Skeletal muscle tissue (tissue), 4 donors: ENCODE results near the gene AMBRA1. TPM values are rescaled to one million over a fixed set of nuclear protein-coding genes. Genes with fewer than 3 reads are reported as not detected.

ENCODE experiments used
- H3K27ac ChIP-seq: one replicate; pipeline ENCODE4 v1.7.0; 2013; ENCODE audit warnings: mild to moderate bottlenecking, low read depth, low read length, inconsistent platforms
- H3K27me3 ChIP-seq, 3 donors: one replicate each; pipeline ENCODE4 v1.7.0; 2013; ENCODE audit warnings: low read length in 3 of 3; ENCODE audit not compliant: control insufficient read depth in 3 of 3, insufficient read depth in 3 of 3
- H3K36me3 ChIP-seq, 3 donors: one replicate each; pipeline ENCODE4 v1.7.0; 2013; ENCODE audit warnings: low read length in 3 of 3; ENCODE audit not compliant: control insufficient read depth in 3 of 3, insufficient read depth in 3 of 3
- H3K4me1 ChIP-seq, 3 donors: one replicate each; pipeline ENCODE4 v1.7.0; 2013; ENCODE audit warnings: low read length in 3 of 3, mild to moderate bottlenecking in 3 of 3; ENCODE audit not compliant: control insufficient read depth in 3 of 3, insufficient read depth in 3 of 3
- H3K4me3 ChIP-seq, 3 donors: one replicate each; pipeline ENCODE4 v1.7.0; 2013; ENCODE audit warnings: low read length in 3 of 3
- H3K9ac ChIP-seq, 3 donors: one replicate each; pipeline ENCODE4 v1.7.0; 2013; ENCODE audit warnings: low read length in 3 of 3, mild to moderate bottlenecking in 3 of 3, moderate library complexity in 2 of 3, low read depth in 1 of 3
- H3K9me3 ChIP-seq, 3 donors: one replicate each; pipeline ENCODE4 v1.7.0; 2013; ENCODE audit warnings: low read length in 3 of 3; ENCODE audit not compliant: control insufficient read depth in 3 of 3
- total RNA-seq: library from RNA; depleted of rRNA; stranded (reverse); fragments of >200 nt; gene quantifications from one replicate; pipeline ENCODE4 v1.2.3, GENCODE V29; 2014
- donor health status: Osteomylitis.

AMBRA1 gene
- total RNA-seq, 1 donor from 2014 or later: 17.7 TPM

- Histone ChIP-seq H3K36me3 (peaks cover 15 to 31% (median 19%) of the 10 kb centered on the region in 3 donors), H3K27ac (no peak overlapping the region), H3K4me3 (no peak overlapping the region), H3K9ac (no peak overlapping the region), H3K27me3 (no peaks in the 10 kb centered on the region), H3K4me1 (peaks cover 0 to 4% (median 2%) of the 10 kb centered on the region in 3 donors), H3K9me3 (no peaks in the 10 kb centered on the region)
Observed at GRCh38 chr11:46435679-46436078, 158.1 kb downstream of the AMBRA1 start.

- Histone ChIP-seq H3K9ac (no peak overlapping the region), H3K27me3 (no peaks in the 10 kb centered on the region), H3K36me3 (peaks cover 19 to 39% (median 20%) of the 10 kb centered on the region in 3 donors), H3K4me3 (no peak overlapping the region), H3K27ac (no peak overlapping the region), H3K9me3 (no peaks in the 10 kb centered on the region), H3K4me1 (peaks cover 0 to 4% (median 4%) of the 10 kb centered on the region in 3 donors)
Observed at GRCh38 chr11:46431211-46431610, 162.6 kb downstream of the AMBRA1 start.

DNA sequence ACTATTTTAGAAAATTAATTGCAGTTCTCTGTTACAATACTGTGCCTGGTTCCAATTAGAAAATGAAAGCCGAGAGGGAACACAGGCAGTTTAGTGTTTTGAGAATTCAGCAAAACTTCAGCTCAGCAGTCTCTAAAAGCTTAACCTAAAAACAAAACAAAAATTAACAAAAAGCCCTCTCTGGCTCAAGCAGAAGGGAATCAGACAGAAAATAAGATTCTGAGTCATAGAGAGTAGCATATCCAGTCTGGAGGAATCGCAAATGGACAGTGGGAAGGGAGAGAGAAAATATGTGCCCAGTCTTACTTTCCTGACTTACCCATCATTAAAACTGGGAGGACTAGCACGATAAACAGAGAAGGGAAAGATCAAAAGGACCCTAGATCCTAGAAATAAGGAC is 164.1 kb downstream of the AMBRA1 start:
- Histone ChIP-seq H3K27me3 (no peaks in the 10 kb centered on the region), H3K27ac (no peak overlapping the region), H3K4me3 (no peak overlapping the region), H3K36me3 (peaks cover 21 to 39% (median 21%) of the 10 kb centered on the region in 3 donors), H3K9me3 (no peaks in the 10 kb centered on the region), H3K9ac (no peak overlapping the region), H3K4me1 (peaks cover 0 to 4% (median 2%) of the 10 kb centered on the region in 3 donors)

DNA sequence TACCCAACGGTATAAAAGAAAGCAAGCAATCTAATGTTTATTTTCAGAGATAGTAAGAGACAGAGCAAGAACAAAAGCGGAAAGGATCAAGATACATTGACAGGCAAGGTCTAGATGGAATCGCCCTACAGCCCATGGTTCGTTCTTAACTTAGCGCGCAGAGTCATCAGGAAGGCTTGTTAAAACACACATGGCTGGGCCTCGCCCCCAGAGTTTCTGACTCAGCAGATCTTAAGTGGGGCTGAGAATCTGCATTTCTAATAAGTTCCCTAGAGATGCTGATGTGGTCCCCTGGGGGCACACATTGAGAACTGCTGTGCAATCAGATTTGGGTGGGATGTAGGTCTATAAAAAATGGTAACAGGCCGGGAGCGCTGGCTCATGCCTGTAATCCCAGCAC is 166.5 kb downstream of the AMBRA1 start:
- no peaks in the 10 kb centered on the region for H3K27me3 ChIP-seq
- H3K36me3 ChIP-seq: peaks cover 8 to 20% (median 13%) of the 10 kb centered on the region in 3 donors
- H3K9me3 ChIP-seq: no peaks in the 10 kb centered on the region
- no peak overlapping the region for H3K4me3 ChIP-seq
- H3K9ac ChIP-seq: no peak overlapping the region
- H3K27ac ChIP-seq: no peak overlapping the region
- peaks cover 0 to 4% (median 2%) of the 10 kb centered on the region in 3 donors for H3K4me1 ChIP-seq

DNA sequence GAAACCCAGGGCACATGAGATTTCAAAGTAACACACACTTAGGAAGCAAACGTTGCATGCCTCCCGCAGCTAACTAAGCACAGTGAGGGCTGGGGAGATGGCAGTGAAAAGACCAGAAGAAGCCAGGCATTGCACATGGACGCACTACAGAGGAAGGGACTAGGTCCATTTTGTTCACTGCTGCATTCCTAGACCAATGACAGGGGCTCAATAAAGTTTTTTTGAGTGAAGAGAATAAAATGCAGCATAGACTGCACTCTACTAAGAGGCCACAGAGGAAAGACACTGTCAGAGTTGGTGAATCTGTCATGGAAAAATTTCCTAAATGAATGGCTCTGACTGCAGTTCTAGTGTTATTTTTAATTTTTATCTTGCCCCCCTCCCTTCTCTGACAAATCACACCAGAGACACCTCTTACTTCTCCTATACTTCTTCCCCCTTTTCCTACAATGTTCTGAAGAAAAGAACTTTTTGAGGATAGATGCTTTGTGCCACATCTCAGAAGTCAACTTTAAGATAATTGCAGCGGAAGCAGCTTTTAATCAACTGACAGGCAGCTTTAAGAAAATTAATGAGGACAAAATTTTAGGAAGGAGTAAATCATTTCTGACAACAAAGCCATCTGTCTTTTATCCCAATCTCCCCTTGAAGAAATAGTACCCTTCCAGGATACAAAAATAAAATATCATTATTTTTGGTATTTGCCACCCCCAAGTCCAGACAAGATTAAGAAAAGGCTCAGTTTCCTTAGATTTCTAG is 167.4 kb downstream of the AMBRA1 start:
- H3K27me3 ChIP-seq: no peaks in the 10 kb centered on the region
- peaks cover 0 to 4% (median 2%) of the 10 kb centered on the region in 3 donors for H3K4me1 ChIP-seq
- peaks cover 7 to 17% (median 12%) of the 10 kb centered on the region in 3 donors for H3K36me3 ChIP-seq
- no peaks in the 10 kb centered on the region for H3K9me3 ChIP-seq
- H3K9ac ChIP-seq: no peak overlapping the region
- H3K27ac ChIP-seq: no peak overlapping the region
- H3K4me3 ChIP-seq: no peak overlapping the region

- Histone ChIP-seq H3K9me3 (no peaks in the 10 kb centered on the region), H3K27me3 (no peaks in the 10 kb centered on the region), H3K4me1 (peaks cover 0 to 2% (median 0%) of the 10 kb centered on the region in 3 donors), H3K36me3 (peaks cover 9 to 12% (median 10%) of the 10 kb centered on the region in 3 donors), H3K9ac (no peak overlapping the region), H3K4me3 (no peak overlapping the region), H3K27ac (no peak overlapping the region)
Observed at GRCh38 chr11:46422588-46422987, 171.2 kb downstream of the AMBRA1 start.

- no peak overlapping the region for H3K4me3 ChIP-seq
- no peak overlapping the region for H3K27ac ChIP-seq
- H3K36me3 ChIP-seq: peaks cover 13 to 18% (median 17%) of the 10 kb centered on the region in 3 donors
Observed at GRCh38 chr11:46421257-46421880, 172.5 kb downstream of the AMBRA1 start.

DNA sequence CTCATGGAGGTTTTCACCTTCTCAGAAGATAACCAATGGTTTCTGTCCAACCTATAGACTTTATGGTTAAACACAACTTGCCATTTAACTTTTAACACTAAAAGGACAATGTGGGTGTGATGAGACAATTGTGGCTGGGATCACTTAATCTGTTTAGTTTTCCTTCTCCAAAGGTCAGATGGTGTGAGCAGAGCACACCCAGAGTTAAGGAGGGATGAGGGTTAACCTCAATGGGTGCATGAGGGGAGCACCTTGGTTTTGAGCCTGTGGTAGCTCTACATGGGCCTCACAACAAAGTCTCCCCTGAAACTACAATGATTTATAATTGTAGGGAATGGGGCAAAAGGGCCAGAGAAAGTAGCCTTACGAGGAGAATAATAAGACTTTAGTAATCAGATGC is 173.3 kb downstream of the AMBRA1 start:
- Histone ChIP-seq H3K27ac (no peak overlapping the region), H3K9ac (no peak overlapping the region), H3K36me3 (peaks cover 14 to 24% (median 23%) of the 10 kb centered on the region in 3 donors), H3K4me1 (no peaks in the 10 kb centered on the region), H3K27me3 (no peaks in the 10 kb centered on the region), H3K9me3 (no peaks in the 10 kb centered on the region), H3K4me3 (no peak overlapping the region)

More at GRCh38 chr11:46421257-46421880, 172.5 kb downstream of the AMBRA1 start:
- Histone ChIP-seq H3K4me1 (no peaks in the 10 kb centered on the region), H3K9me3 (no peaks in the 10 kb centered on the region), H3K27me3 (no peaks in the 10 kb centered on the region), H3K9ac (no peak overlapping the region)

- H3K27me3 ChIP-seq: no peaks in the 10 kb centered on the region
- no peak overlapping the region for H3K9ac ChIP-seq
- no peaks in the 10 kb centered on the region for H3K9me3 ChIP-seq
- no peak overlapping the region for H3K4me3 ChIP-seq
- peaks cover 26 to 40% (median 39%) of the 10 kb centered on the region in 3 donors for H3K36me3 ChIP-seq
- H3K27ac ChIP-seq: no peak overlapping the region
- H3K4me1 ChIP-seq: no peaks in the 10 kb centered on the region
Observed at GRCh38 chr11:46418751-46419150, 175.1 kb downstream of the AMBRA1 start.

- peaks cover 29 to 41% (median 39%) of the 10 kb centered on the region in 3 donors for H3K36me3 ChIP-seq
- no peak overlapping the region for H3K4me3 ChIP-seq
- H3K9ac ChIP-seq: no peak overlapping the region
- no peaks in the 10 kb centered on the region for H3K27me3 ChIP-seq
- no peaks in the 10 kb centered on the region for H3K9me3 ChIP-seq
- no peaks in the 10 kb centered on the region for H3K4me1 ChIP-seq
- H3K27ac ChIP-seq: no peak overlapping the region
Observed at GRCh38 chr11:46417711-46418110, 176.1 kb downstream of the AMBRA1 start.
